Spleen (tissue), 7 donors: Measurements from ENCODE around the gene LRMDA.

Source experiments
- POLR2A ChIP-seq, 3 donors: fragments of 450-650 bp; IDR thresholded peaks; one replicate each; pipeline ENCODE4 v1.5.1; 2017; ENCODE audit warnings: antibody characterized with exemption in 3 of 3, mild to moderate bottlenecking in 1 of 3
- POLR2AphosphoS5 ChIP-seq, 3 donors: sonication (generic); formaldehyde crosslinking; IDR thresholded peaks; one replicate each; pipeline ENCODE4 v1.5.1; 2017; ENCODE audit warnings: antibody characterized with exemption in 3 of 3
- TF ChIP-seq, protein P1 (sequence below), 11 experiments: fragments of 200-600 bp in 7 of 11; fragments of 450-650 bp in 4 of 11; sonication (generic) in 4 of 11; IDR thresholded peaks in 8 of 11; conservative IDR thresholded peaks in 3 of 11; 1 replicate in 7 of 11; 2 replicates in 4 of 11; pipeline versions ENCODE4 v1.4.0 to v1.8.0; 2016 to 2021; ENCODE audit warnings: antibody characterized with exemption in 11 of 11, inconsistent platforms in 4 of 11, mild to moderate bottlenecking in 1 of 11
- donor health status: DM: no; HTN: no; CAD: no; lungs with moderate emphysema.
- donor health status: DM: no; HTN: no; CAD: no.
- donor health status: DM: no; HTN: no; CAD: no.

GRCh38 chr10:75611993-75612372 is 180.6 kb downstream of the LRMDA start:
- TF ChIP-seq, protein P1, sequence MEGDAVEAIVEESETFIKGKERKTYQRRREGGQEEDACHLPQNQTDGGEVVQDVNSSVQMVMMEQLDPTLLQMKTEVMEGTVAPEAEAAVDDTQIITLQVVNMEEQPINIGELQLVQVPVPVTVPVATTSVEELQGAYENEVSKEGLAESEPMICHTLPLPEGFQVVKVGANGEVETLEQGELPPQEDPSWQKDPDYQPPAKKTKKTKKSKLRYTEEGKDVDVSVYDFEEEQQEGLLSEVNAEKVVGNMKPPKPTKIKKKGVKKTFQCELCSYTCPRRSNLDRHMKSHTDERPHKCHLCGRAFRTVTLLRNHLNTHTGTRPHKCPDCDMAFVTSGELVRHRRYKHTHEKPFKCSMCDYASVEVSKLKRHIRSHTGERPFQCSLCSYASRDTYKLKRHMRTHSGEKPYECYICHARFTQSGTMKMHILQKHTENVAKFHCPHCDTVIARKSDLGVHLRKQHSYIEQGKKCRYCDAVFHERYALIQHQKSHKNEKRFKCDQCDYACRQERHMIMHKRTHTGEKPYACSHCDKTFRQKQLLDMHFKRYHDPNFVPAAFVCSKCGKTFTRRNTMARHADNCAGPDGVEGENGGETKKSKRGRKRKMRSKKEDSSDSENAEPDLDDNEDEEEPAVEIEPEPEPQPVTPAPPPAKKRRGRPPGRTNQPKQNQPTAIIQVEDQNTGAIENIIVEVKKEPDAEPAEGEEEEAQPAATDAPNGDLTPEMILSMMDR (IDR thresholded peaks at IDR 0.05 in 8 of 11, conservative IDR thresholded peaks at IDR 0.05 in 3 of 11) = no peak
- TF ChIP-seq POLR2A (IDR thresholded peaks at IDR 0.05) = no peak
- TF ChIP-seq POLR2AphosphoS5 (IDR thresholded peaks at IDR 0.05) = no peak
